Breast epithelium (tissue), 3 donors: ENCODE results near the gene PLIN3.
"Not testable (repeated sequence)": the region's sequence is repeated elsewhere in the genome, so short reads cannot be mapped to it uniquely, and the experiment has no call there.

ENCODE experiments used
- POLR2AphosphoS5 ChIP-seq, 3 donors: sonication (generic); formaldehyde crosslinking; IDR thresholded peaks; one replicate each; pipeline ENCODE4 v1.6.1; 2017; ENCODE audit warnings: antibody characterized with exemption in 3 of 3
- TF ChIP-seq, protein P1 (sequence below), 3 donors: fragments of 450-650 bp; IDR thresholded peaks; one replicate each; pipeline ENCODE4 v1.5.1; 2016 to 2017; ENCODE audit warnings: antibody characterized with exemption in 3 of 3, mild to moderate bottlenecking in 3 of 3, moderate library complexity in 3 of 3

GRCh38 chr19:4845975-4846374, 21.5 kb downstream of the PLIN3 start:
- TF ChIP-seq POLR2AphosphoS5 (IDR thresholded peaks at IDR 0.05) = not testable (repeated sequence)
- TF ChIP-seq, protein P1, sequence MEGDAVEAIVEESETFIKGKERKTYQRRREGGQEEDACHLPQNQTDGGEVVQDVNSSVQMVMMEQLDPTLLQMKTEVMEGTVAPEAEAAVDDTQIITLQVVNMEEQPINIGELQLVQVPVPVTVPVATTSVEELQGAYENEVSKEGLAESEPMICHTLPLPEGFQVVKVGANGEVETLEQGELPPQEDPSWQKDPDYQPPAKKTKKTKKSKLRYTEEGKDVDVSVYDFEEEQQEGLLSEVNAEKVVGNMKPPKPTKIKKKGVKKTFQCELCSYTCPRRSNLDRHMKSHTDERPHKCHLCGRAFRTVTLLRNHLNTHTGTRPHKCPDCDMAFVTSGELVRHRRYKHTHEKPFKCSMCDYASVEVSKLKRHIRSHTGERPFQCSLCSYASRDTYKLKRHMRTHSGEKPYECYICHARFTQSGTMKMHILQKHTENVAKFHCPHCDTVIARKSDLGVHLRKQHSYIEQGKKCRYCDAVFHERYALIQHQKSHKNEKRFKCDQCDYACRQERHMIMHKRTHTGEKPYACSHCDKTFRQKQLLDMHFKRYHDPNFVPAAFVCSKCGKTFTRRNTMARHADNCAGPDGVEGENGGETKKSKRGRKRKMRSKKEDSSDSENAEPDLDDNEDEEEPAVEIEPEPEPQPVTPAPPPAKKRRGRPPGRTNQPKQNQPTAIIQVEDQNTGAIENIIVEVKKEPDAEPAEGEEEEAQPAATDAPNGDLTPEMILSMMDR (IDR thresholded peaks at IDR 0.05) = not testable (repeated sequence)
